Mesendoderm (in vitro differentiated cells): ENCODE measurements around the gene SH3GL3.

Experiments
- DNase-seq: peaks from one replicate; pipeline ENCODE4 v3.0.0; 2013
- H2AK5ac ChIP-seq: 2 replicates; pipeline ENCODE4 v1.6.1; 2013; ENCODE audit warnings: low read length, inconsistent platforms
- H2BK120ac ChIP-seq: 2 replicates; pipeline ENCODE4 v1.6.1; 2013; ENCODE audit warnings: low read depth, mild to moderate bottlenecking, low read length, moderate library complexity, mixed read lengths
- H2BK15ac ChIP-seq: replicated peaks from 2 replicates; pipeline ENCODE4 v1.6.1; 2013; ENCODE audit warnings: low read depth, mild to moderate bottlenecking, moderate library complexity
- H2BK5ac ChIP-seq: 2 replicates; pipeline ENCODE4 v1.6.1; 2013; ENCODE audit warnings: low read length, inconsistent platforms
- H3K18ac ChIP-seq: 2 replicates; pipeline ENCODE4 v1.6.1; 2013; ENCODE audit warnings: mild to moderate bottlenecking, low read length, mixed read lengths
- H3K23ac ChIP-seq: one replicate; pipeline ENCODE4 v1.6.1; 2013; ENCODE audit warnings: low read length
- H3K27ac ChIP-seq: 2 replicates; pipeline ENCODE4 v1.5.1; 2013; ENCODE audit warnings: low read depth, mild to moderate bottlenecking, inconsistent platforms, low read length, moderate library complexity
- H3K27me3 ChIP-seq: 2 replicates; pipeline ENCODE4 v1.6.1; 2013; ENCODE audit warnings: low read length, control low read depth, mild to moderate bottlenecking, inconsistent platforms; ENCODE audit not compliant: insufficient read depth, poor library complexity
- H3K36me3 ChIP-seq: 2 replicates; pipeline ENCODE4 v1.6.1; 2013; ENCODE audit warnings: low read length, inconsistent platforms; ENCODE audit not compliant: control insufficient read depth, insufficient read depth
- H3K4ac ChIP-seq: one replicate; pipeline ENCODE4 v1.6.1; 2013; ENCODE audit warnings: low read depth, mild to moderate bottlenecking, low read length, moderate library complexity
- H3K4me1 ChIP-seq: 2 replicates; pipeline ENCODE4 v1.6.1; 2013; ENCODE audit warnings: low read depth, low read length, inconsistent platforms; ENCODE audit not compliant: control insufficient read depth
- H3K4me2 ChIP-seq: 2 replicates; pipeline ENCODE4 v1.6.1; 2013; ENCODE audit warnings: low read length
- H3K4me3 ChIP-seq: 2 replicates; pipeline ENCODE4 v1.5.1; 2013; ENCODE audit warnings: mild to moderate bottlenecking, low read length
- H3K56ac ChIP-seq: one replicate; pipeline ENCODE4 v1.6.1; 2013; ENCODE audit warnings: low read length
- H3K79me1 ChIP-seq: 2 replicates; pipeline ENCODE4 v1.6.1; 2013; ENCODE audit warnings: low read length, inconsistent platforms
- H3K79me2 ChIP-seq: 2 replicates; pipeline ENCODE4 v1.6.1; 2013; ENCODE audit warnings: mild to moderate bottlenecking, low read length; ENCODE audit not compliant: control insufficient read depth, insufficient read depth
- H3K9ac ChIP-seq: 2 replicates; pipeline ENCODE4 v1.6.1; 2013; ENCODE audit warnings: low read length, inconsistent platforms
- H4K5ac ChIP-seq: one replicate; pipeline ENCODE4 v1.6.1; 2013; ENCODE audit warnings: low read length
- H4K8ac ChIP-seq: one replicate; pipeline ENCODE4 v1.6.1; 2013; ENCODE audit warnings: low read depth, mild to moderate bottlenecking, control low read depth, low read length, moderate library complexity
- WGBS: extraction: QIAGEN DNeasy Blood & Tissue Kit; methylation state at CpG from one replicate; pipeline ENCODE4 v1.1.7; 2013; ENCODE audit warnings: low lambda C conversion rate, missing lambda C conversion rate; ENCODE audit not compliant: insufficient coverage; ENCODE audit errors: extremely low coverage; 5-methylcytosine and 5-hydroxymethylcytosine counted together

Gene SH3GL3

GRCh38 chr15:83656192-83656591 is 209.1 kb downstream of the SH3GL3 start:
- Histone ChIP-seq H2BK120ac (no peak overlapping the region), H3K27me3 (peaks cover 4% of the 10 kb centered on the region), H3K4me2 (no peak overlapping the region), H2BK15ac (no peak overlapping the region), H4K5ac (no peak overlapping the region), H3K4me1 (no peaks in the 10 kb centered on the region), H3K23ac (no peak overlapping the region), H3K4me3 (no peak overlapping the region), H3K9ac (no peak overlapping the region), H4K8ac (no peak overlapping the region), H3K56ac (no peak overlapping the region), H3K4ac (no peak overlapping the region), H3K36me3 (no peaks in the 10 kb centered on the region), H2BK5ac (no peak overlapping the region), H3K79me2 (no peaks in the 10 kb centered on the region), H3K27ac (no peak overlapping the region), H3K18ac (no peak overlapping the region), H3K79me1 (no peaks in the 10 kb centered on the region), H2AK5ac (no peak overlapping the region)
- no peak for DNase-seq
- no CpG with 5 or more reads among the region's 5 CpGs for WGBS

- Histone ChIP-seq H4K5ac (no peak overlapping the region), H3K27ac (no peak overlapping the region), H3K4ac (no peak overlapping the region), H3K4me1 (no peaks in the 10 kb centered on the region), H3K56ac (no peak overlapping the region), H4K8ac (no peak overlapping the region), H3K79me2 (no peaks in the 10 kb centered on the region), H2BK5ac (no peak overlapping the region), H3K27me3 (peaks cover 4% of the 10 kb centered on the region), H2BK120ac (no peak overlapping the region), H2BK15ac (no peak overlapping the region), H3K9ac (no peak overlapping the region), H3K4me3 (no peak overlapping the region), H3K36me3 (no peaks in the 10 kb centered on the region), H3K23ac (no peak overlapping the region), H3K79me1 (no peaks in the 10 kb centered on the region), H2AK5ac (no peak overlapping the region), H3K4me2 (no peak overlapping the region), H3K18ac (no peak overlapping the region)
- no CpG with 5 or more reads among the region's 10 CpGs for WGBS
- DNase-seq, result no peak
Measured at GRCh38 chr15:83656943-83657528, 209.9 kb downstream of the SH3GL3 start.

- WGBS, result no CpG with 5 or more reads among the region's 4 CpGs
- Histone ChIP-seq H4K5ac (no peak overlapping the region), H4K8ac (no peak overlapping the region), H3K4me2 (no peak overlapping the region), H3K27ac (no peak overlapping the region), H3K4me1 (no peaks in the 10 kb centered on the region), H3K79me2 (no peaks in the 10 kb centered on the region), H2BK15ac (no peak overlapping the region), H3K4me3 (no peak overlapping the region), H3K23ac (no peak overlapping the region), H2AK5ac (no peak overlapping the region), H3K18ac (no peak overlapping the region), H3K27me3 (peaks cover 3% of the 10 kb centered on the region), H2BK120ac (no peak overlapping the region), H3K79me1 (no peaks in the 10 kb centered on the region), H2BK5ac (no peak overlapping the region), H3K4ac (no peak overlapping the region), H3K9ac (no peak overlapping the region), H3K36me3 (no peaks in the 10 kb centered on the region), H3K56ac (no peak overlapping the region)
- DNase-seq, result peak; percentile 71
Measured at GRCh38 chr15:83657549-83657948, 210.4 kb downstream of the SH3GL3 start.

- Histone ChIP-seq H3K79me1 (no peaks in the 10 kb centered on the region), H2BK120ac (no peak overlapping the region), H3K36me3 (no peaks in the 10 kb centered on the region), H3K27me3 (peaks cover 3% of the 10 kb centered on the region), H3K27ac (no peak overlapping the region), H3K4ac (no peak overlapping the region), H3K9ac (no peak overlapping the region), H2BK15ac (no peak overlapping the region), H4K8ac (no peak overlapping the region), H4K5ac (no peak overlapping the region), H3K23ac (no peak overlapping the region), H3K79me2 (no peaks in the 10 kb centered on the region), H3K18ac (no peak overlapping the region), H3K56ac (no peak overlapping the region), H3K4me1 (no peaks in the 10 kb centered on the region), H2AK5ac (no peak overlapping the region), H3K4me2 (no peak overlapping the region), H2BK5ac (no peak overlapping the region), H3K4me3 (no peak overlapping the region)
- no CpG with 5 or more reads among the region's 10 CpGs for WGBS
- no peak for DNase-seq
Measured at GRCh38 chr15:83658430-83659416, 211.6 kb downstream of the SH3GL3 start.

- H3K36me3 ChIP-seq, result no peaks in the 10 kb centered on the region
- H3K4me3 ChIP-seq, result no peak overlapping the region
- no peak overlapping the region for H4K8ac ChIP-seq
- H2BK120ac ChIP-seq, result no peak overlapping the region
- no peak overlapping the region for H3K23ac ChIP-seq
- no CpG with 5 or more reads among the region's 1 CpG for WGBS
- DNase-seq, result no peak
- no peak overlapping the region for H3K9ac ChIP-seq
- peaks cover 3% of the 10 kb centered on the region for H3K27me3 ChIP-seq
- H2AK5ac ChIP-seq, result no peak overlapping the region
- H3K79me2 ChIP-seq, result no peaks in the 10 kb centered on the region
- H3K4me1 ChIP-seq, result no peaks in the 10 kb centered on the region
- H3K4ac ChIP-seq, result no peak overlapping the region
- H3K79me1 ChIP-seq, result no peaks in the 10 kb centered on the region
- no peak overlapping the region for H2BK5ac ChIP-seq
- no peak overlapping the region for H3K18ac ChIP-seq
- H3K56ac ChIP-seq, result no peak overlapping the region
- H3K27ac ChIP-seq, result no peak overlapping the region
- H3K4me2 ChIP-seq, result no peak overlapping the region
- H4K5ac ChIP-seq, result no peak overlapping the region
- no peak overlapping the region for H2BK15ac ChIP-seq
Measured at GRCh38 chr15:83659417-83659812, 212.3 kb downstream of the SH3GL3 start.
